Suprapubic skin (tissue), 4 donors: Measurements from ENCODE around the gene CEACAM6.
"Not testable (repeated sequence)": the region's sequence is repeated elsewhere in the genome, so short reads cannot be mapped to it uniquely, and the experiment has no call there.

Experiments used
- EP300 ChIP-seq: sonication (generic); formaldehyde crosslinking; IDR thresholded peaks from one replicate; pipeline ENCODE4 v1.6.1; 2017; ENCODE audit warnings: antibody characterized with exemption
- POLR2A ChIP-seq, 2 donors: fragments of 450-650 bp; IDR thresholded peaks; one replicate each; pipeline ENCODE4 v1.6.1; 2017; ENCODE audit warnings: antibody characterized with exemption in 2 of 2, mild to moderate bottlenecking in 2 of 2, moderate library complexity in 2 of 2
- POLR2AphosphoS5 ChIP-seq, 3 donors: sonication (generic); formaldehyde crosslinking; IDR thresholded peaks; one replicate each; pipeline ENCODE4 v1.6.1; 2017; ENCODE audit warnings: antibody characterized with exemption in 3 of 3
- TF ChIP-seq, protein P1 (sequence below), 2 donors: fragments of 200-600 bp in 1 of 2; fragments of 450-650 bp in 1 of 2; sonication (generic) in 1 of 2; IDR thresholded peaks; one replicate each; pipeline ENCODE4 v1.5.1; 2016 to 2019; ENCODE audit warnings: antibody characterized with exemption in 2 of 2, mild to moderate bottlenecking in 1 of 2, moderate library complexity in 1 of 2

DNA sequence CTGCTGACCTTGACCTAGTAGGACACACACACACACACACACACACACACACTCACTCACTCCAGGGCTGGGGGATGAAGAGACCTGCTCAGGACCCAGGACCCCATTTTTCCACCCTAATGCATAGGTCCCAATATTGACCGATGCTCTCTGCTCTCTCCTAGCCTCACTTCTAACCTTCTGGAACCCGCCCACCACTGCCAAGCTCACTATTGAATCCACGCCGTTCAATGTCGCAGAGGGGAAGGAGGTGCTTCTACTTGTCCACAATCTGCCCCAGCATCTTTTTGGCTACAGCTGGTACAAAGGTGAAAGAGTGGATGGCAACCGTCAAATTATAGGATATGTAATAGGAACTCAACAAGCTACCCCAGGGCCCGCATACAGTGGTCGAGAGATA, 45.8 kb upstream of the CEACAM6 start:
- TF ChIP-seq, protein P1, sequence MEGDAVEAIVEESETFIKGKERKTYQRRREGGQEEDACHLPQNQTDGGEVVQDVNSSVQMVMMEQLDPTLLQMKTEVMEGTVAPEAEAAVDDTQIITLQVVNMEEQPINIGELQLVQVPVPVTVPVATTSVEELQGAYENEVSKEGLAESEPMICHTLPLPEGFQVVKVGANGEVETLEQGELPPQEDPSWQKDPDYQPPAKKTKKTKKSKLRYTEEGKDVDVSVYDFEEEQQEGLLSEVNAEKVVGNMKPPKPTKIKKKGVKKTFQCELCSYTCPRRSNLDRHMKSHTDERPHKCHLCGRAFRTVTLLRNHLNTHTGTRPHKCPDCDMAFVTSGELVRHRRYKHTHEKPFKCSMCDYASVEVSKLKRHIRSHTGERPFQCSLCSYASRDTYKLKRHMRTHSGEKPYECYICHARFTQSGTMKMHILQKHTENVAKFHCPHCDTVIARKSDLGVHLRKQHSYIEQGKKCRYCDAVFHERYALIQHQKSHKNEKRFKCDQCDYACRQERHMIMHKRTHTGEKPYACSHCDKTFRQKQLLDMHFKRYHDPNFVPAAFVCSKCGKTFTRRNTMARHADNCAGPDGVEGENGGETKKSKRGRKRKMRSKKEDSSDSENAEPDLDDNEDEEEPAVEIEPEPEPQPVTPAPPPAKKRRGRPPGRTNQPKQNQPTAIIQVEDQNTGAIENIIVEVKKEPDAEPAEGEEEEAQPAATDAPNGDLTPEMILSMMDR (IDR thresholded peaks at IDR 0.05): not testable (repeated sequence)
- TF ChIP-seq POLR2AphosphoS5 (IDR thresholded peaks at IDR 0.05); POLR2A (IDR thresholded peaks at IDR 0.05); EP300: not testable (repeated sequence)
